Measurements from ENCODE around the gene COLQ.

COLQ gene

GRCh38 chr3:15439476-15439875 lies 82.0 kb downstream of the COLQ start:
- Histone ChIP-seq H3K36me3 (ENCODE audit: insufficient read depth, low read length) (peaks cover 31% of the 10 kb centered on the region; the same call in 1 of the 2 replicates), H3K9me3 (ENCODE audit: low read depth, low read length) (no peaks in the 10 kb centered on the region), H3K9ac (ENCODE audit: insufficient read length) (no peak overlapping the region), H3K27ac (no peak overlapping the region), H3K4me3 (no peak overlapping the region)
- no peak for TF ChIP-seq EZH2 (IDR thresholded peaks at IDR 0.05)
- no peak for TF ChIP-seq POLR2AphosphoS5 (IDR thresholded peaks at IDR 0.05; ENCODE audit: borderline replicate concordance, low read depth, low read length)
- TF ChIP-seq FOXP2 (optimal IDR thresholded peaks at IDR 0.05; ENCODE audit: control extremely low read depth, extremely low read length, insufficient read depth) = no peak
- DNase-seq (ENCODE audit: low read depth, low spot score) = no peak

GRCh38 chr3:15438983-15439382 lies 82.5 kb downstream of the COLQ start:
- no peak overlapping the region for H3K9ac ChIP-seq (ENCODE audit: insufficient read length)

GRCh38 chr3:15436246-15436645 lies 85.3 kb downstream of the COLQ start:
- no peak for DNase-seq (ENCODE audit: low read depth, low spot score)
- H3K9me3 ChIP-seq (ENCODE audit: low read depth, low read length) = no peaks in the 10 kb centered on the region
- H3K9ac ChIP-seq (ENCODE audit: insufficient read length) = no peak overlapping the region
- TF ChIP-seq FOXP2 (optimal IDR thresholded peaks at IDR 0.05; ENCODE audit: control extremely low read depth, extremely low read length, insufficient read depth) = no peak
- TF ChIP-seq POLR2AphosphoS5 (IDR thresholded peaks at IDR 0.05; ENCODE audit: borderline replicate concordance, low read depth, low read length) = no peak
- TF ChIP-seq EZH2 (IDR thresholded peaks at IDR 0.05) = no peak
- no peak overlapping the region for H3K27ac ChIP-seq
- peaks cover 41% of the 10 kb centered on the region; the same call in 1 of the 2 replicates for H3K36me3 ChIP-seq (ENCODE audit: insufficient read depth, low read length)
- H3K4me3 ChIP-seq = no peak overlapping the region

More at GRCh38 chr3:15438983-15439382, 82.5 kb downstream of the COLQ start:
- Histone ChIP-seq H3K27ac (no peak overlapping the region), H3K9me3 (ENCODE audit: low read depth, low read length) (no peaks in the 10 kb centered on the region), H3K4me3 (no peak overlapping the region), H3K36me3 (ENCODE audit: insufficient read depth, low read length) (peaks cover 35% of the 10 kb centered on the region; the same call in 1 of the 2 replicates)
- no peak for TF ChIP-seq EZH2 (IDR thresholded peaks at IDR 0.05)
- TF ChIP-seq FOXP2 (optimal IDR thresholded peaks at IDR 0.05; ENCODE audit: control extremely low read depth, extremely low read length, insufficient read depth) = no peak
- TF ChIP-seq POLR2AphosphoS5 (IDR thresholded peaks at IDR 0.05; ENCODE audit: borderline replicate concordance, low read depth, low read length) = no peak
- no peak for DNase-seq (ENCODE audit: low read depth, low spot score)

- Histone ChIP-seq H3K27ac (no peak overlapping the region), H3K36me3 (ENCODE audit: insufficient read depth, low read length) (peaks cover 36% of the 10 kb centered on the region; the same call in 1 of the 2 replicates), H3K9ac (ENCODE audit: insufficient read length) (no peak overlapping the region), H3K9me3 (ENCODE audit: low read depth, low read length) (no peaks in the 10 kb centered on the region), H3K4me3 (no peak overlapping the region)
- no peak for TF ChIP-seq FOXP2 (optimal IDR thresholded peaks at IDR 0.05; ENCODE audit: control extremely low read depth, extremely low read length, insufficient read depth)
- no peak for TF ChIP-seq EZH2 (IDR thresholded peaks at IDR 0.05)
- TF ChIP-seq POLR2AphosphoS5 (IDR thresholded peaks at IDR 0.05; ENCODE audit: borderline replicate concordance, low read depth, low read length) = no peak
- DNase-seq (ENCODE audit: low read depth, low spot score) = no peak
Measured at GRCh38 chr3:15434756-15435155, 86.8 kb downstream of the COLQ start.

GRCh38 chr3:15433531-15433930 lies 88.0 kb downstream of the COLQ start:
- Histone ChIP-seq H3K27ac (no peak overlapping the region), H3K9me3 (ENCODE audit: low read depth, low read length) (no peaks in the 10 kb centered on the region), H3K9ac (ENCODE audit: insufficient read length) (no peak overlapping the region), H3K36me3 (ENCODE audit: insufficient read depth, low read length) (peaks cover 31% of the 10 kb centered on the region; the same call in 1 of the 2 replicates), H3K4me3 (no peak overlapping the region)
- TF ChIP-seq EZH2 (IDR thresholded peaks at IDR 0.05) (no peak), POLR2AphosphoS5 (IDR thresholded peaks at IDR 0.05; ENCODE audit: borderline replicate concordance, low read depth, low read length) (no peak), FOXP2 (optimal IDR thresholded peaks at IDR 0.05; ENCODE audit: control extremely low read depth, extremely low read length, insufficient read depth) (no peak)
- no peak for DNase-seq (ENCODE audit: low read depth, low spot score)

GRCh38 chr3:15431256-15431837 lies 90.2 kb downstream of the COLQ start:
- TF ChIP-seq FOXP2 (optimal IDR thresholded peaks at IDR 0.05; ENCODE audit: control extremely low read depth, extremely low read length, insufficient read depth) = no peak
- Histone ChIP-seq H3K36me3 (ENCODE audit: insufficient read depth, low read length) (peaks cover 25% of the 10 kb centered on the region; the same call in 1 of the 2 replicates), H3K9ac (ENCODE audit: insufficient read length) (no peak overlapping the region), H3K27ac (no peak overlapping the region), H3K9me3 (ENCODE audit: low read depth, low read length) (no peaks in the 10 kb centered on the region), H3K4me3 (no peak overlapping the region)
- DNase-seq (ENCODE audit: low read depth, low spot score) = no peak

GRCh38 chr3:15430624-15431023 lies 90.9 kb downstream of the COLQ start:
- Histone ChIP-seq H3K27ac (no peak overlapping the region), H3K9ac (ENCODE audit: insufficient read length) (no peak overlapping the region), H3K36me3 (ENCODE audit: insufficient read depth, low read length) (peaks cover 18% of the 10 kb centered on the region; the same call in 1 of the 2 replicates), H3K4me3 (no peak overlapping the region), H3K9me3 (ENCODE audit: low read depth, low read length) (no peaks in the 10 kb centered on the region)
- TF ChIP-seq FOXP2 (optimal IDR thresholded peaks at IDR 0.05; ENCODE audit: control extremely low read depth, extremely low read length, insufficient read depth) (no peak), EZH2 (IDR thresholded peaks at IDR 0.05) (no peak), POLR2AphosphoS5 (IDR thresholded peaks at IDR 0.05; ENCODE audit: borderline replicate concordance, low read depth, low read length) (no peak)
- no peak for DNase-seq (ENCODE audit: low read depth, low spot score)

GRCh38 chr3:15429080-15429479 lies 92.4 kb downstream of the COLQ start:
- Histone ChIP-seq H3K4me3 (peak overlapping the region; percentile 87), H3K36me3 (ENCODE audit: insufficient read depth, low read length) (peaks cover 6% of the 10 kb centered on the region; the same call in 1 of the 2 replicates), H3K9me3 (ENCODE audit: low read depth, low read length) (no peaks in the 10 kb centered on the region), H3K9ac (ENCODE audit: insufficient read length) (peak overlapping the region; percentile 32), H3K27ac (no peak overlapping the region)
- DNase-seq (ENCODE audit: low read depth, low spot score) = no peak
- TF ChIP-seq EZH2 (IDR thresholded peaks at IDR 0.05) (no peak), POLR2AphosphoS5 (IDR thresholded peaks at IDR 0.05; ENCODE audit: borderline replicate concordance, low read depth, low read length) (no peak), FOXP2 (optimal IDR thresholded peaks at IDR 0.05; ENCODE audit: control extremely low read depth, extremely low read length, insufficient read depth) (no peak)

GRCh38 chr3:15428539-15428938 lies 93.0 kb downstream of the COLQ start:
- peak overlapping the region; percentile 87 for H3K4me3 ChIP-seq
- TF ChIP-seq POLR2AphosphoS5 (IDR thresholded peaks at IDR 0.05; ENCODE audit: borderline replicate concordance, low read depth, low read length) = no peak
- no peak for TF ChIP-seq EZH2 (IDR thresholded peaks at IDR 0.05)
- TF ChIP-seq FOXP2 (optimal IDR thresholded peaks at IDR 0.05; ENCODE audit: control extremely low read depth, extremely low read length, insufficient read depth) = no peak
- peak overlapping the region; percentile 86 for H3K9ac ChIP-seq (ENCODE audit: insufficient read length)
- DNase-seq (ENCODE audit: low read depth, low spot score) = no peak
- no peak overlapping the region for H3K27ac ChIP-seq
- H3K36me3 ChIP-seq (ENCODE audit: insufficient read depth, low read length) = peaks cover 6% of the 10 kb centered on the region; the same call in 1 of the 2 replicates
- H3K9me3 ChIP-seq (ENCODE audit: low read depth, low read length) = no peaks in the 10 kb centered on the region
